H1 (cell line): ENCODE measurements around the gene ZBTB18. TPM values are rescaled to one million over a fixed set of nuclear protein-coding genes. Genes with fewer than 3 reads are reported as not detected.

ENCODE experiments used
- CTCF ChIA-PET: fragments of 300-600 bp; sonication (Branson Sonifier 250); formaldehyde crosslinking; loops from one replicate; lab custom pipeline; 2021; ENCODE audit not compliant: partially characterized antibody; lab: Charles Lee
- POLR2A ChIA-PET: fragments of 300-600 bp; sonication (Branson Sonifier 250); formaldehyde crosslinking; loops from one replicate; lab custom pipeline; 2021; ENCODE audit warnings: inconsistent platforms; ENCODE audit not compliant: partially characterized antibody; lab: Charles Lee
- DNase-seq, 2 experiments: peaks; one replicate each; pipeline versions ENCODE4 v3.0.0 to v3.0.0-alpha.2; 2010 to 2022; ENCODE audit warnings: low spot score in 2 of 2, low read depth in 1 of 2, mixed read lengths in 1 of 2
- FAIRE-seq: peaks from 2 replicates; lab custom pipeline; 2011; peaks lifted over from hg19 to GRCh38; lab: Jason Lieb, UNC
- H2AFZ ChIP-seq: 2 replicates; pipeline ENCODE4 v1.8.1; 2012; ENCODE audit warnings: low read length, inconsistent platforms
- H2AK5ac ChIP-seq: 2 replicates; pipeline ENCODE4 v1.6.1; 2013; ENCODE audit warnings: low read depth, low read length
- H2BK120ac ChIP-seq: replicated peaks from 2 replicates; pipeline ENCODE3; 2013; ENCODE audit warnings: low read depth, low read length, inconsistent platforms
- H2BK12ac ChIP-seq: 2 replicates; pipeline ENCODE4 v1.6.1; 2013; ENCODE audit warnings: low read depth, low read length
- H2BK15ac ChIP-seq: 2 replicates; pipeline ENCODE4 v1.6.1; 2013; ENCODE audit warnings: low read length
- H2BK20ac ChIP-seq: 2 replicates; pipeline ENCODE4 v1.6.1; 2013; ENCODE audit warnings: low read length
- H2BK5ac ChIP-seq: 2 replicates; pipeline ENCODE4 v1.6.1; 2013; ENCODE audit warnings: low read depth, low read length
- H3K14ac ChIP-seq: 2 replicates; pipeline ENCODE4 v1.6.1; 2013; ENCODE audit warnings: inconsistent platforms; ENCODE audit not compliant: insufficient read length
- H3K18ac ChIP-seq: 2 replicates; pipeline ENCODE4 v1.6.1; 2013; ENCODE audit warnings: low read length; ENCODE audit errors: extremely low read depth
- H3K23ac ChIP-seq: 2 replicates; pipeline ENCODE4 v1.6.1; 2013; ENCODE audit warnings: inconsistent platforms; ENCODE audit not compliant: insufficient read length
- H3K23me2 ChIP-seq: 2 replicates; pipeline ENCODE4 v1.6.1; 2013; ENCODE audit warnings: low read depth, low read length
- H3K27ac ChIP-seq: 2 replicates; pipeline ENCODE4 v1.6.1; 2011; ENCODE audit warnings: low read depth, low read length, inconsistent platforms
- H3K27me3 ChIP-seq, 4 experiments: replicated peaks in 1 of 4; 1 replicate in 1 of 4; 2 replicates in 3 of 4; pipeline versions ENCODE4 v1.6.1 to v1.8.1; 2011 to 2013; ENCODE audit warnings: low read length in 3 of 4, mild to moderate bottlenecking in 3 of 4, inconsistent platforms in 2 of 4, mixed read lengths in 2 of 4, moderate library complexity in 1 of 4; ENCODE audit not compliant: control insufficient read depth in 3 of 4, insufficient read depth in 3 of 4; ENCODE audit errors: extremely low read depth in 1 of 4
- H3K36me3 ChIP-seq, 4 experiments: 2 replicates each; pipeline versions ENCODE4 v1.6.1 to v1.8.1; 2011 to 2013; ENCODE audit warnings: mild to moderate bottlenecking in 4 of 4, low read length in 3 of 4, moderate library complexity in 2 of 4, control low read depth in 1 of 4, inconsistent platforms in 1 of 4; ENCODE audit not compliant: insufficient read depth in 4 of 4, control insufficient read depth in 2 of 4
- H3K4ac ChIP-seq: replicated peaks from 2 replicates; pipeline ENCODE3; 2013; ENCODE audit warnings: low read length, low read depth, mixed read lengths, inconsistent platforms; ENCODE audit not compliant: insufficient read length
- H3K4me1 ChIP-seq, 4 experiments: replicated peaks in 1 of 4; 1 replicate in 1 of 4; 2 replicates in 3 of 4; pipeline versions ENCODE4 v1.6.1 to v1.8.1; 2011 to 2013; ENCODE audit warnings: low read length in 3 of 4, inconsistent platforms in 2 of 4, mixed read lengths in 1 of 4; ENCODE audit not compliant: insufficient read depth in 4 of 4, control insufficient read depth in 3 of 4
- H3K4me2 ChIP-seq, 2 experiments: 2 replicates each; pipeline versions ENCODE4 v1.6.1 to v1.8.1; 2011 to 2013; ENCODE audit warnings: low read depth in 2 of 2, low read length in 2 of 2, control low read depth in 1 of 2, inconsistent platforms in 1 of 2, mild to moderate bottlenecking in 1 of 2; ENCODE audit not compliant: insufficient read depth in 1 of 2
- H3K4me3 ChIP-seq, 4 experiments: fragments of 200-600, 300-600 bp in 1 of 4; sonication (generic), shearing (Covaris generic), sonication (Bioruptor Twin) in 1 of 4; 2 replicates each; pipeline versions ENCODE4 v1.5.1 to v1.8.1; 2011 to 2016; ENCODE audit warnings: low read length in 4 of 4, low read depth in 3 of 4, control low read depth in 2 of 4, inconsistent platforms in 2 of 4, mild to moderate bottlenecking in 2 of 4, mixed read lengths in 1 of 4, moderate library complexity in 1 of 4; ENCODE audit not compliant: insufficient read depth in 2 of 4; ENCODE audit errors: extremely low read depth in 1 of 4
- H3K56ac ChIP-seq: replicated peaks from 2 replicates; pipeline ENCODE3; 2013; ENCODE audit warnings: low read depth, mild to moderate bottlenecking, mixed read lengths, low read length, inconsistent platforms; ENCODE audit not compliant: insufficient read length
- H3K79me1 ChIP-seq: 2 replicates; pipeline ENCODE4 v1.6.1; 2013; ENCODE audit warnings: low read depth, low read length, control low read depth
- H3K79me2 ChIP-seq, 2 experiments: 2 replicates each; pipeline versions ENCODE4 v1.6.1 to v1.8.1; 2012 to 2013; ENCODE audit warnings: low read length in 2 of 2, mild to moderate bottlenecking in 2 of 2, inconsistent platforms in 1 of 2; ENCODE audit not compliant: insufficient read depth in 2 of 2, control insufficient read depth in 1 of 2
- H3K9ac ChIP-seq, 4 experiments: replicated peaks in 1 of 4; 1 replicate in 1 of 4; 2 replicates in 3 of 4; pipeline versions ENCODE4 v1.6.1 to v1.8.1; 2011 to 2013; ENCODE audit warnings: low read depth in 3 of 4, low read length in 3 of 4, control low read depth in 2 of 4, mild to moderate bottlenecking in 2 of 4, moderate library complexity in 2 of 4, inconsistent platforms in 1 of 4; ENCODE audit errors: extremely low read depth in 1 of 4
- H3K9me3 ChIP-seq, 2 experiments: 2 replicates each; pipeline versions ENCODE4 v1.6.1 to v1.8.1; 2012 to 2013; ENCODE audit warnings: mild to moderate bottlenecking in 2 of 2, moderate library complexity in 2 of 2, control low read depth in 1 of 2, inconsistent platforms in 1 of 2, low read depth in 1 of 2, low read length in 1 of 2, mixed read lengths in 1 of 2; ENCODE audit not compliant: insufficient read depth in 2 of 2
- H4K20me1 ChIP-seq, 2 experiments: replicated peaks in 1 of 2; 2 replicates each; pipeline versions ENCODE3 to v1.8.1; 2011 to 2013; ENCODE audit warnings: inconsistent platforms in 2 of 2, low read length in 2 of 2, mild to moderate bottlenecking in 1 of 2; ENCODE audit not compliant: insufficient read depth in 2 of 2, control insufficient read depth in 1 of 2
- H4K5ac ChIP-seq: 2 replicates; pipeline ENCODE4 v1.6.1; 2013; ENCODE audit warnings: low read length, low read depth, mixed read lengths, inconsistent platforms; ENCODE audit not compliant: insufficient read length
- H4K8ac ChIP-seq: 2 replicates; pipeline ENCODE4 v1.8.0; 2013; ENCODE audit warnings: mild to moderate bottlenecking, moderate library complexity, low read length, inconsistent platforms; ENCODE audit not compliant: insufficient read depth; ENCODE audit errors: extremely low read depth
- H4K91ac ChIP-seq: replicated peaks from 2 replicates; pipeline ENCODE3; 2013; ENCODE audit warnings: low read length, mixed read lengths, inconsistent platforms; ENCODE audit not compliant: insufficient read length
- JUN ChIP-seq: IDR thresholded peaks from 2 replicates; pipeline ENCODE4 v1.6.1; 2011; ENCODE audit warnings: low read depth, mild to moderate bottlenecking, improper control_type of control experiment, low read length
- MAFK ChIP-seq: IDR thresholded peaks from 2 replicates; pipeline ENCODE4 v1.6.1; 2012; ENCODE audit warnings: low read depth, mild to moderate bottlenecking, improper control_type of control experiment, low read length
- POU5F1 ChIP-seq: IDR thresholded peaks from 2 replicates; pipeline ENCODE4 v1.6.1; 2011; ENCODE audit warnings: low read depth, mild to moderate bottlenecking, low read length, moderate library complexity
- RAD21 ChIP-seq, 2 experiments: IDR thresholded peaks in 1 of 2; conservative IDR thresholded peaks in 1 of 2; 2 replicates each; pipeline ENCODE4 v1.6.1; 2011; ENCODE audit warnings: low read depth in 2 of 2, low read length in 2 of 2, improper control_type of control experiment in 1 of 2, inconsistent platforms in 1 of 2, mild to moderate bottlenecking in 1 of 2, moderate library complexity in 1 of 2
- RBBP5 ChIP-seq: IDR thresholded peaks from 2 replicates; pipeline ENCODE4 v1.7.1; 2012; ENCODE audit warnings: low read depth, mild to moderate bottlenecking, inconsistent platforms, low read length, moderate library complexity, borderline replicate concordance
- SP4 ChIP-seq: IDR thresholded peaks from 2 replicates; pipeline ENCODE4 v1.6.1; 2012; ENCODE audit warnings: low read length, inconsistent platforms
- WGBS, 2 experiments: shearing (Covaris generic) in 1 of 2; methylation state at CpG; one replicate each; pipeline versions ENCODE4 v1.1.6 to v1.1.7; 2013 to 2015; ENCODE audit warnings: low lambda C conversion rate in 2 of 2, mixed read lengths in 2 of 2, inconsistent platforms in 1 of 2, low coverage in 1 of 2, missing lambda C conversion rate in 1 of 2; ENCODE audit not compliant: insufficient replicate concordance in 2 of 2, insufficient coverage in 1 of 2, insufficient read length in 1 of 2; ENCODE audit errors: extremely low coverage in 1 of 2, missing lambda C conversion rate in 1 of 2; 5-methylcytosine and 5-hydroxymethylcytosine counted together
- polyA plus RNA-seq, 7 experiments: library from polyadenylated mRNA; depleted of rRNA in 3 of 7; stranded (reverse) in 5 of 7; unstranded in 2 of 7; fragments of >200 nt in 5 of 7; fragments of 200-250 nt in 2 of 7; gene quantifications; 1 replicate in 5 of 7; 2 replicates in 1 of 7; 4 replicates in 1 of 7; pipeline versions ENCODE4 v1.2.1 to v1.2.3, GENCODE V29; 2011 to 2013; ENCODE audit warnings: missing spikeins in 2 of 7, mixed read lengths in 2 of 7
- total RNA-seq: library from RNA; stranded (reverse); fragmentation: NEBNext Ultra II Directional; extraction: Animal tissue kit (Norgen Biotek cat#: 25700); gene quantifications from 2 replicates; pipeline ENCODE4 v1.2.1, GENCODE V29; 2021
- TF ChIP-seq, protein P1 (sequence below), 3 experiments: IDR thresholded peaks; 1 replicate in 2 of 3; 2 replicates in 1 of 3; pipeline versions ENCODE4 v1.5.1 to v1.6.1; 2011; ENCODE audit warnings: low read length in 3 of 3, mild to moderate bottlenecking in 3 of 3, inconsistent platforms in 2 of 3, low read depth in 1 of 3, moderate library complexity in 1 of 3; ENCODE audit not compliant: insufficient read depth in 1 of 3; ENCODE audit errors: control extremely low read depth in 1 of 3

Gene ZBTB18
- total and polyA plus RNA-seq, 2 of the 8 experiments (the other 6 are each of a cell fraction or from before 2014, with no cell fraction given), result 8.5 to 14.4 TPM

DNA sequence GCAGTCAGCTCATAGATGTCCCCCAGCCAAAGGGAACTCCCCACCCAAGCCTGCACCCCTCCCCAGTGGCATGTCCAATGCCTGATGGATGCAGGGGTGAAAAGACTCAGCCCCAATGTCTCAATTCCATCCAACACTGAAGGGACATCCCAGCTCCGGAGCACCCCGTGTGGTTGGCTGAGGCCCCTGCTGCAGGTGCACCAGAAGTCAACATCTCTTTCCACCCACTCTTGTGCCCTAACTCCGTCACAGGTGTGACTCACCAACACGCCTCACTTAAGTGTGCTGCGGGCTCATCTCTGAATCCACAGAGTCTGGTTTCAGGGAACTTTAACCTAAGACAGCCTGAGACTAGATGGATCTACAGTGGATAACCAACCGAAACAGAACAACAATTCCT lies 40.9 kb upstream of the ZBTB18 start:
- Histone ChIP-seq H3K56ac (no peak overlapping the region), H3K36me3 (no peaks in the 10 kb centered on the region), H3K9ac (no peak overlapping the region), H3K27ac (no peak overlapping the region), H2BK15ac (no peak overlapping the region), H2BK12ac (no peak overlapping the region), H4K91ac (no peak overlapping the region), H3K14ac (no peak overlapping the region), H3K4me3 (no peak overlapping the region), H2BK20ac (no peak overlapping the region), H4K20me1 (no peaks in the 10 kb centered on the region), H3K4me1 (peaks cover 0 to 7% (median 5%) of the 10 kb centered on the region in 4 experiments; a peak in 4 of 7 replicates), H2BK5ac (no peak overlapping the region), H3K79me2 (no peaks in the 10 kb centered on the region), H3K4ac (no peak overlapping the region), H2AFZ (no peak overlapping the region), H3K27me3 (no peaks in the 10 kb centered on the region), H3K79me1 (no peaks in the 10 kb centered on the region), H3K4me2 (no peak overlapping the region), H3K9me3 (no peaks in the 10 kb centered on the region), H3K18ac (no peak overlapping the region), H4K8ac (no peak overlapping the region), H4K5ac (no peak overlapping the region), H3K23ac (no peak overlapping the region), H3K23me2 (no peaks in the 10 kb centered on the region), H2AK5ac (no peak overlapping the region), H2BK120ac (no peak overlapping the region)
- DNase-seq, result no peak
- no peak for FAIRE-seq
- CTCF ChIA-PET, result interaction anchor here (1.0 to 1.3 kb wide), 4 partner anchors 9 to 78 kb away, joined by 3 to 5 read pairs (median 4); no protein-coding TSS in a partner anchor
- POLR2A ChIA-PET, result no interaction called here
- no peak for TF ChIP-seq JUN
- TF ChIP-seq, protein P1, sequence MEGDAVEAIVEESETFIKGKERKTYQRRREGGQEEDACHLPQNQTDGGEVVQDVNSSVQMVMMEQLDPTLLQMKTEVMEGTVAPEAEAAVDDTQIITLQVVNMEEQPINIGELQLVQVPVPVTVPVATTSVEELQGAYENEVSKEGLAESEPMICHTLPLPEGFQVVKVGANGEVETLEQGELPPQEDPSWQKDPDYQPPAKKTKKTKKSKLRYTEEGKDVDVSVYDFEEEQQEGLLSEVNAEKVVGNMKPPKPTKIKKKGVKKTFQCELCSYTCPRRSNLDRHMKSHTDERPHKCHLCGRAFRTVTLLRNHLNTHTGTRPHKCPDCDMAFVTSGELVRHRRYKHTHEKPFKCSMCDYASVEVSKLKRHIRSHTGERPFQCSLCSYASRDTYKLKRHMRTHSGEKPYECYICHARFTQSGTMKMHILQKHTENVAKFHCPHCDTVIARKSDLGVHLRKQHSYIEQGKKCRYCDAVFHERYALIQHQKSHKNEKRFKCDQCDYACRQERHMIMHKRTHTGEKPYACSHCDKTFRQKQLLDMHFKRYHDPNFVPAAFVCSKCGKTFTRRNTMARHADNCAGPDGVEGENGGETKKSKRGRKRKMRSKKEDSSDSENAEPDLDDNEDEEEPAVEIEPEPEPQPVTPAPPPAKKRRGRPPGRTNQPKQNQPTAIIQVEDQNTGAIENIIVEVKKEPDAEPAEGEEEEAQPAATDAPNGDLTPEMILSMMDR (IDR thresholded peaks at IDR 0.05; ENCODE audit: control extremely low read depth in 1 of 3, insufficient read depth in 1 of 3, low read depth in 1 of 3, low read length in 3 of 3), result peak; percentile 31 to 74 (median 71)
- no peak for TF ChIP-seq MAFK
- peak; percentile 43 to 55; a peak in 3 of 4 replicates for TF ChIP-seq RAD21 (IDR thresholded peaks at IDR 0.05 in 1 of 2, conservative IDR thresholded peaks at IDR 0.05 in 1 of 2; ENCODE audit: low read depth in 2 of 2, low read length in 2 of 2)
- TF ChIP-seq SP4, result no peak
- TF ChIP-seq RBBP5, result no peak
- no peak for TF ChIP-seq POU5F1
- WGBS, 2 experiments, result 90% methylated on average over 6 of the region's 6 CpGs; no CpG with 5 or more reads in 1 of the 2 experiments
